Measurements from ENCODE around the gene HOOK1. TPM values are rescaled to one million over a fixed set of nuclear protein-coding genes. Genes with fewer than 3 reads are reported as not detected.

HOOK1 gene
- total and polyA plus RNA-seq, 2 of the 13 experiments (the other 11 are each of a cell fraction or from before 2014, with no cell fraction given), result 11.3 to 24.2 TPM

GRCh38 chr1:59814180-59814900 is 409 bp upstream of the HOOK1 start (continued):
- TF ChIP-seq ZNF274 (CRISPR knock-in tag; IDR thresholded peaks at IDR 0.05) (no peak), ZNF512B (CRISPR knock-in tag; IDR thresholded peaks at IDR 0.05; ENCODE audit: borderline replicate concordance) (no peak), ZNF614 (CRISPR knock-in tag; IDR thresholded peaks at IDR 0.05; ENCODE audit: borderline replicate concordance) (peak; percentile 29; the same call in 1 of the 2 replicates), ZBTB20 (CRISPR knock-in tag; IDR thresholded peaks at IDR 0.05; ENCODE audit: borderline replicate concordance, low read depth) (peak; percentile 64; the same call in 1 of the 2 replicates), RXRA (CRISPR knock-in tag; IDR thresholded peaks at IDR 0.05) (peak; percentile 71), PTBP1 (IDR thresholded peaks at IDR 0.05; ENCODE audit: low read depth, low read length, poor library complexity, severe bottlenecking) (no peak), ZSCAN25 (CRISPR knock-in tag; IDR thresholded peaks at IDR 0.05) (0 out of 2 replicates have a peak, but pooled peaks have one; percentile 15), JUN (CRISPR knock-in tag; IDR thresholded peaks at IDR 0.05) (no peak), CEBPG (CRISPR knock-in tag; IDR thresholded peaks at IDR 0.05) (no peak), FOXK2 (IDR thresholded peaks at IDR 0.05) (no peak), SMARCE1 (IDR thresholded peaks at IDR 0.05; ENCODE audit: borderline replicate concordance) (no peak), ZNF574 (CRISPR knock-in tag; IDR thresholded peaks at IDR 0.05) (0 out of 2 replicates have a peak, but pooled peaks have one; percentile 6), TFDP1 (CRISPR knock-in tag; IDR thresholded peaks at IDR 0.05; ENCODE audit: borderline replicate concordance) (peak; percentile 75; the same call in 1 of the 2 replicates), PHF8 (CRISPR knock-in tag; IDR thresholded peaks at IDR 0.05) (peak; percentile 32; the same call in 1 of the 2 replicates), RAD21 (CRISPR knock-in tag; IDR thresholded peaks at IDR 0.05) (no peak)
- TF ChIP-seq, protein P1, sequence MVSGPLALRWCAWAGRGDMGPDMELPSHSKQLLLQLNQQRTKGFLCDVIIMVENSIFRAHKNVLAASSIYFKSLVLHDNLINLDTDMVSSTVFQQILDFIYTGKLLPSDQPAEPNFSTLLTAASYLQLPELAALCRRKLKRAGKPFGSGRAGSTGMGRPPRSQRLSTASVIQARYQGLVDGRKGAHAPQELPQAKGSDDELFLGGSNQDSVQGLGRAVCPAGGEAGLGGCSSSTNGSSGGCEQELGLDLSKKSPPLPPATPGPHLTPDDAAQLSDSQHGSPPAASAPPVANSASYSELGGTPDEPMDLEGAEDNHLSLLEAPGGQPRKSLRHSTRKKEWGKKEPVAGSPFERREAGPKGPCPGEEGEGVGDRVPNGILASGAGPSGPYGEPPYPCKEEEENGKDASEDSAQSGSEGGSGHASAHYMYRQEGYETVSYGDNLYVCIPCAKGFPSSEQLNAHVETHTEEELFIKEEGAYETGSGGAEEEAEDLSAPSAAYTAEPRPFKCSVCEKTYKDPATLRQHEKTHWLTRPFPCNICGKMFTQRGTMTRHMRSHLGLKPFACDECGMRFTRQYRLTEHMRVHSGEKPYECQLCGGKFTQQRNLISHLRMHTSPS (CRISPR knock-in tag; IDR thresholded peaks at IDR 0.05; ENCODE audit: low read depth), result 0 out of 2 replicates have a peak, but pooled peaks have one; percentile 40

Data from HepG2 (cell line).